Epithelial cell of alveolus of lung (primary cell): ENCODE results near the gene SEC16A. TPM values are rescaled to one million over a fixed set of nuclear protein-coding genes. Genes with fewer than 3 reads are reported as not detected.

ENCODE experiments used
- total RNA-seq: library from RNA; depleted of rRNA; stranded (reverse); fragments of >200 nt; gene quantifications from 2 replicates; pipeline ENCODE4 v1.2.1, GENCODE V29; 2015

The SEC16A gene, protein sequence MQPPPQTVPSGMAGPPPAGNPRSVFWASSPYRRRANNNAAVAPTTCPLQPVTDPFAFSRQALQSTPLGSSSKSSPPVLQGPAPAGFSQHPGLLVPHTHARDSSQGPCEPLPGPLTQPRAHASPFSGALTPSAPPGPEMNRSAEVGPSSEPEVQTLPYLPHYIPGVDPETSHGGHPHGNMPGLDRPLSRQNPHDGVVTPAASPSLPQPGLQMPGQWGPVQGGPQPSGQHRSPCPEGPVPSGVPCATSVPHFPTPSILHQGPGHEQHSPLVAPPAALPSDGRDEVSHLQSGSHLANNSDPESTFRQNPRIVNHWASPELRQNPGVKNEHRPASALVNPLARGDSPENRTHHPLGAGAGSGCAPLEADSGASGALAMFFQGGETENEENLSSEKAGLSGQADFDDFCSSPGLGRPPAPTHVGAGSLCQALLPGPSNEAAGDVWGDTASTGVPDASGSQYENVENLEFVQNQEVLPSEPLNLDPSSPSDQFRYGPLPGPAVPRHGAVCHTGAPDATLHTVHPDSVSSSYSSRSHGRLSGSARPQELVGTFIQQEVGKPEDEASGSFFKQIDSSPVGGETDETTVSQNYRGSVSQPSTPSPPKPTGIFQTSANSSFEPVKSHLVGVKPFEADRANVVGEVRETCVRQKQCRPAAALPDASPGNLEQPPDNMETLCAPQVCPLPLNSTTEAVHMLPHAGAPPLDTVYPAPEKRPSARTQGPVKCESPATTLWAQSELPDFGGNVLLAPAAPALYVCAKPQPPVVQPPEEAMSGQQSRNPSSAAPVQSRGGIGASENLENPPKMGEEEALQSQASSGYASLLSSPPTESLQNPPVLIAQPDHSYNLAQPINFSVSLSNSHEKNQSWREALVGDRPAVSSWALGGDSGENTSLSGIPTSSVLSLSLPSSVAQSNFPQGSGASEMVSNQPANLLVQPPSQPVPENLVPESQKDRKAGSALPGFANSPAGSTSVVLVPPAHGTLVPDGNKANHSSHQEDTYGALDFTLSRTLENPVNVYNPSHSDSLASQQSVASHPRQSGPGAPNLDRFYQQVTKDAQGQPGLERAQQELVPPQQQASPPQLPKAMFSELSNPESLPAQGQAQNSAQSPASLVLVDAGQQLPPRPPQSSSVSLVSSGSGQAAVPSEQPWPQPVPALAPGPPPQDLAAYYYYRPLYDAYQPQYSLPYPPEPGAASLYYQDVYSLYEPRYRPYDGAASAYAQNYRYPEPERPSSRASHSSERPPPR (N-terminal part only)
- 46.7 and 58.1 TPM in 2 replicates for total RNA-seq

DNA sequence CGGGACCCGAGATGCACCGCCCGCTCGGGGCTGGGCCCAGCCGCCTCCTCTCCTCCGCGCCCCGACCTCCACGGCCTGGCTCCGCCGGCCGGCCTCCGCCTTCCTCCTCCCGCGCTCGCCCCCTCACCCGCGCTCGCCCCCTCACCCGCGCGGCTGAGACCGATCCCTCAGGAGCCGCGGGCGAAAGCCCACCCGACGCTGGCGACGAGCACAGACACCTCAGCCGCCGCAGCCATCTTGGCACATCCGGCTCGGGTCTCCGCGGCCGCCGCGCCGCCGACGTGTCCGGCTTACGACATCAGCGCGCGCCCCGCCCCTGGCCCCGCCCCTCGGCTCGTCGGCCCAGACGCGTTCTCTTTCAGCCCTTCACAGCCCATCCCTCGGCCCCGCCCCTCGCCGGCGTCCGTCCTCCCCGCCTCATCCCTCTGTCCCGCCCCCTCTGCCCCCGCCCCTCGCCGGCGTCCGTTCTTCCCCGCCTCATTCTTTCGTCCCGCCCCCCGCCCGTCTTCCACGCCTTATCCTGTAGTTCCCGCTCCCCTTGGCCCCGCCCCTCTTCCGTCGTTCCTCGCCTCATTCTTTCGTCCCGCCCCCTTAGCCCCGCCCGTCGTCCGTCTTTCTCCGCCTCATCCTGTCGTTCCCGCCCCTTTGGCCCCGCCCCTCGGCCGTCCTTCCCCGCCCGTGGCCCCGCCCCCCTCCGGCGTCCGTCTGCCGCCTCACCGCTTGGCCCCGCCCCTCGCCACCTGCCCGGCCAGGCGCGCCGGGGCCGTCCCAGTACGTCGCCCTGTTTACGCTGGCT, at the start of gene SEC16A:
SEC16A (minus strand) TSS at position 248 of the 796 bp plus-strand sequence. CDS start 5,425 bp downstream, outside the sequence.

DNA sequence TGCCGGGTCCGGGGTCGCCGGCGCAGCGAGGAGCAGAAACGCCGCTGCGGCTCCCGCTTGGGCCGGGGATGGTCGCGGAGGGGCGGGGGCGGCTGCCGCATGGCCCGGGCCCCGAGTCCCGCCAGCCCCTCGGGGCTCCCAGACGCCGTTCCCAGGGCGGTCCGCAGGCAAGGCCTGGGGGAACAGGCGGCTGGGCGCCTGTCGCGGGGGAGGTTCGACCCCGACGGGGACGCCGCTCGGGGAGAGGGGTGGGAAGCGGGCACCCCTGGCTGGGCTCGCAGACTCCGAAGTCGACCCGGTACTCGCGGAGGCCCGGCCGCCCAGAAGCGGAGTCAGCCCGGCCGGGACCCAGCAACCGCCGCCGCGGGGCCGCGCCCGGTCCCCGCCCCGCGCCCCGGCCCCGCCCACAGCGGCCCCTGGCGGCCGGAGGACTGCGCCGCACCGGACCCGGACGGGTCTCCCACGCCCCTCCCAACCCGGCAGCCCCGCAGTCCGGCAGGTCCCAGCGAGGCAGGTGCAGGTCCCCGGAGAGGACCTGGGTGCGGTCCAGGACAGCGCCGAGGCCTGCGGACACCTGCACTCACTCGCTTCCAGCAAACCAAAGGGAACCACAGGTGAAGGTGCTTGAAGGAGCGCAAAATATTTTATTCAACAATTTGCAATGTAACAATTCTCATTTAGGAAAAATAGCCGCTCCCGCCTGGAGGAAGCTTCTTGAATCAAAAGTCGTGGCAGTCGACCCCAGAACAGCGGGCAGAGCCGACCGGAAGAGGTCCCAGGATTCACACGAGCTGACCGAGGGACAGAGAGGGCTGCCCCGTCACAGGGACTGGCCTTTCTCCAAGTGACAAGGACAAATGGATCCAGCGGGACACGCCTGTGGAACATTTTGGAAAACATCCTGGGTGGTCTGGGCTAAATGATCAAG, 43.1 kb downstream of the SEC16A start, which contains the start of gene INPP5E:
INPP5E (minus strand) TSS at position 365 of the 928 bp plus-strand sequence. CDS start 426 bp downstream, outside the sequence.

DNA sequence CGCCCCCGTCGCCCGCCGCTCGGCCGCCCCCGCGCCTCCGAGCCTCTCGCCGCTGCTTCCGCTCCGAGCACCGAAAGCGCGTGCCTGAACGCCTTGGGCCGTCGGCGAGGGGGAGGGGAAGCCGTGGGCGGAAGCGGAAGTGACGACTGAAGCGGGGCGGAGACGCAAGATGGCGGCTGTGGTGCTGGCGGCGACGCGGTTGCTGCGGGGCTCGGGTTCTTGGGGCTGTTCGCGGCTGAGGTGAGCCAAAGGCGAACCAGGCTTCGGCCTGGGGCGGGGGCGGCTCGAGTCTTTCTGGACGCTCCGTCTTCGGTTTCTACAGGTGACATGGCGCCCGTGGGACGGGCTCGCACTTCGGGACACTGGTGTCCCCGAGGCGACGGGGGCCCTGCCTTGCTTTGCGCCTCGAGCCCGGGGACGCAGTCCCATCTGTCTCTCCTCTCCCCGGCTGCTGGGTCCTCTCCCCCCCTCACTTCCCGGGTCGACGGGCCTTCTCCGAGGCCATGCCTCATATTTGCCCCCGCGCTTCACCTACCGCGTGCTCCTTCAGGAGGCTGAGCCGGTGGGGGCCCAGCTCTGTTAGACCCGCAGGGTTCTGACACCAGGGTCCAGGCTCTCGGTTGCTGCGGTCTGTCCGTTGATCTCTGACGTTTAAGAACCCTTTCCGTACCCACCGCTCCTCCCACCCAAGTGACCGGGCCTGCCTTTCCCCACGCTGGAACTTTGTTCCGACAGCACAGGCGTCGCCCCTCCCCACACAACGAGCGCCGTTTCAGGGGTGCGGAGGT, 72.1 kb downstream of the SEC16A start, which contains the start of the genes ENTR1 and PMPCA:
ENTR1 (minus strand) TSS at position 115 of the 788 bp plus-strand sequence. CDS start 217 bp downstream, outside the sequence.
PMPCA (plus strand) TSS at position 159 of the 788 bp plus-strand sequence; CDS start at position 170, 11 bp downstream.

DNA sequence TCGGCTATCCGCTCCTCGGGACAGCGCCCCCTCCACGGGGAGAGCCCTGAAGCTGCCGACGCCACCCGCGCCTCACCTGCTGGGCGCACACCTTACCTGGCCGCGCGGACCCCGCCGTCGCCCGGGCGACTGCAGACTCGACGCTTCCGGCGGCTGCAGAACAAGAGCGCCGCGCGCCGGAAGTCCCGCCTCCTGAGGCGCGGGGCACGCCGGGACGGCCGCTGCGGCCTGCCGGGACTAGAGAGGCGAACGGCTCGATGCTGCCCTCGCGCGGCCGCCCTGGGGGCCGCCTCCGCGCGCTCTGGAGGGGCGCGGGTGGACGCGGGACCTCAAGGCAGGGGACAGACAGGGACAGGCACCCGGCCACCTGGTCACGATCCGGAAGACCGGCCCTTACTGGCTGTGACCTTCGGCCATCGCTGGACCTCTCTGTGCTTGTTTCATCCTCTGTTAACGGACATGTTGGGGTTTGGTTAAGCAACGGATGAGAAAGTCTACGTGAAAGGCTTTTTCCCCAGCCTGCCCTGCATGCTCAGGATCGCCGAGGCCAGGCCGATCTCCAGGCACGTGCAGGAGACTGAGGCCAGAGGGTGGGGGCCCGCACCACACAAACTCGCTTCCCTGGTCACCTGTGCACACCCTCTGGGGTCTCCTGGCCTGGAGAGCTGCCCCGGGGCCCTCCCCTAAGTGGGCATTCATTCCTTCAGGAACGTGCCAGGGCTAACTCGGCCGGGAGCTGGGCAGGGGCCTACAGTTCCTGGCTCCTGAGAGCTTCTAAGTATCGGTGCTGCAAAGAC, 82.6 kb downstream of the SEC16A start, which contains the start of gene SNAPC4:
SNAPC4 (minus strand) TSS at position 133 of the 797 bp plus-strand sequence. CDS start 1,742 bp downstream, outside the sequence.

Other genes with a start within 250 kb of the SEC16A start
- 10.6 and 17.2 TPM in 2 replicates for gene QSOX2, start 237.2 kb downstream of the SEC16A start, total RNA-seq
- not detected in 2 replicates for gene CCDC187, start 178.9 kb downstream of the SEC16A start, total RNA-seq
- gene GPSM1, start 155.5 kb downstream of the SEC16A start, total RNA-seq, result 53.4 and 71.6 TPM in 2 replicates
- 23.0 and 29.3 TPM in 2 replicates for gene DNLZ, start 119.3 kb downstream of the SEC16A start, total RNA-seq
- gene CARD9, start 109.4 kb downstream of the SEC16A start, total RNA-seq, result 1.2 and 4.7 TPM in 2 replicates
- gene SNAPC4, start 82.9 kb downstream of the SEC16A start, total RNA-seq, result 6.1 and 7.3 TPM in 2 replicates
- 30.3 and 40.9 TPM in 2 replicates for gene ENTR1, start 72.4 kb downstream of the SEC16A start, total RNA-seq
- 41.2 and 54.3 TPM in 2 replicates for gene PMPCA, start 72.4 kb downstream of the SEC16A start, total RNA-seq
- gene INPP5E, start 43.2 kb downstream of the SEC16A start, total RNA-seq, result 6.3 and 10.0 TPM in 2 replicates
- gene NOTCH1, start 63.0 kb upstream of the SEC16A start, total RNA-seq, result 11.7 and 13.7 TPM in 2 replicates
- 26.7 and 30.1 TPM in 2 replicates for gene EGFL7, start 179.9 kb upstream of the SEC16A start, total RNA-seq
- gene AGPAT2, start 204.4 kb upstream of the SEC16A start, total RNA-seq, result 45.6 and 50.7 TPM in 2 replicates
- gene DIPK1B, start 229.5 kb upstream of the SEC16A start, total RNA-seq, result 3.2 and 29.0 TPM in 2 replicates